ENCODE data around the gene GPAT2.
"Not testable (repeated sequence)": the region's sequence is repeated elsewhere in the genome, so short reads cannot be mapped to it uniquely, and the experiment has no call there.

GPAT2 gene

GRCh38 chr2:96022701-96023447 lies 11.8 kb downstream of the GPAT2 start:
- DNase-seq = not testable (repeated sequence)

- DNase-seq = not testable (repeated sequence)
Measured at GRCh38 chr2:96022126-96022525, 12.6 kb downstream of the GPAT2 start.

- not testable (repeated sequence) for DNase-seq
Measured at GRCh38 chr2:96021142-96021541, 13.6 kb downstream of the GPAT2 start.

- DNase-seq = not testable (repeated sequence)
Measured at GRCh38 chr2:96019909-96020590, 14.7 kb downstream of the GPAT2 start.

- DNase-seq = not testable (repeated sequence)
Measured at GRCh38 chr2:96016321-96016720, 18.4 kb downstream of the GPAT2 start.

GRCh38 chr2:96012792-96013264 lies 21.9 kb downstream of the GPAT2 start:
- not testable (repeated sequence) for DNase-seq

GRCh38 chr2:96012086-96012791 lies 22.5 kb downstream of the GPAT2 start:
- not testable (repeated sequence) for DNase-seq

GRCh38 chr2:96011129-96011455 lies 23.6 kb downstream of the GPAT2 start:
- DNase-seq = not testable (repeated sequence)

DNA sequence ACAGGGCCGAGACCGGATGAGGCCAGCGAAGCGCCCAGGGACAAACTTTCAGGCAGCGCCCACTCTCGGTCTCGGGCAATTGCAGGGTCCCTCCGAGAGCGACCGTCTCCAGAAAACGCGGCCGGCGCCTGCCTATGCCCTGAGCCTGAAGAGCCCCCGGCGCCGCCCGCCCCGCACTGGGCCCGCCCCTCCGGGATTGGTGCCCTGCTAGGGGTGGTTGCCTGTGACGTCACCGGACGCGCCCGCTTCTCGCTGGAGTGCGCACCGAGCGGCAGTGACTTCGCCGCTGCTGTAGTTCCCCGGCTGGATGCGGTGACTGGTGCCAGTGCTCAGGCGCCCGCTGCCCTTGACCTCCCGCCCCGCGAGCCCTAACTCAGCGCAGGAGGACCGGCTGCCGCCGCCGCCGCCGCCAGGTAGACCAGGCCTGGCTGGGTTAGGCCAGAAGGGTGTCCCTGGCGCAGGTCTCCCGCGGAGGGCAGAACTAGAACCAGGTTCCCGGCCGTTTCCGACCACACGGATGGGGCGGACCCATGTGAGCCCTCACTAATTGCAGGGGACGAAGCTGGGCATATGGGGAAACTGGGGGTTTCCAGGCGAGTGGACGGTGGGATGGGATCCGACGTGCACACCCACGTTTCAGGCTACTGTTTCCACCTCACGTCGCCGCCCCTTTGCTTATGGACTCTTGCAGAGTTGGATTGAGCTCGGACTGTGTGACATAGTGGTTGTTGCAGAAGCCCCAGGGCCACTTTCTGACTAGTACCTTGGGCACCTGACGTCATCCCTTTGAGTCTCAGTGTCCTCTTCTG lies 24.2 kb downstream of the GPAT2 start:
- not testable (repeated sequence) for DNase-seq

- DNase-seq = not testable (repeated sequence)
Measured at GRCh38 chr2:96009833-96010232, 24.9 kb downstream of the GPAT2 start.

GRCh38 chr2:96008051-96008450 lies 26.7 kb downstream of the GPAT2 start:
- not testable (repeated sequence) for DNase-seq

GRCh38 chr2:96006248-96006647 lies 28.5 kb downstream of the GPAT2 start:
- DNase-seq = not testable (repeated sequence)

- not testable (repeated sequence) for DNase-seq
Measured at GRCh38 chr2:95992520-95993272, 42.0 kb downstream of the GPAT2 start.

- DNase-seq = not testable (repeated sequence)
Measured at GRCh38 chr2:95992102-95992501, 42.6 kb downstream of the GPAT2 start.

DNA sequence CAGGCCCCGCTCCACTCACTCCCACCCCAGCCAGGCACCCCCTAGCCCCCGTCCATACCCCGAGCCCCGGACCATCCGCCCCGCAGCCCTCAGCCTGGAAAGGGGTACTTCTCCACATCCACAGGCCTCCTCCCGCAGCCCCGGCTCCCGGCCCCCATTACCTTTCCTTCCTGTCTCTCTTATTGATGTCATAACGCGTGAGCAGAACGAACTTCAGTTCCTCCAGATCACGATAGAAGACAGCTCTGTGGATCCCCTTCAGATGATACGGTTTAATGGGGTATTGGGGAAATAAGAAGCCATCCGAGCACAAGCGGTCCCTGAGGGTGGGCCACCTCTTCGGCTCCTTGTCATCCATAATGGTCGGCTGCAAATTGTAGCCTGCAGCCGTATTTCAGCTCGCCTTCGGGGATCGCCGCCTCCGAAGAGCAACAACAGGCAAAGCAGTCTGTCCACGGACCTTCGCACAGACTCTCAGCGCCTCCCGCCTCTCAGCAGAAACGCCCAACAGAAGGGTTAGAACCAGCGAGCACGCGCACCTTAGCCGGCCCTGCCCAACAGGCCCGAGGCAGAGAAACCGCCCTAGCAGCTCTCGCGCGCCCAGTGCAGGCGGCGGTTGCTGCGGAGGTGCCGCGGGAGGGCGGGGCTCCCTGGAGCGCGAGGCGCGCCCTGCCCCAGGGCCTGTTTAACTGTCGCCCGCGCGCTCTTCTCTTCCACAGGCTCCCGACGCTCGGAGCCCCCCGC lies 43.2 kb downstream of the GPAT2 start, which contains the start of gene ANKRD36C:
ANKRD36C (minus strand) TSS at position 474 of the 744 bp plus-strand sequence; CDS start at position 358, 116 bp downstream.
- not testable (repeated sequence) for DNase-seq

DNA sequence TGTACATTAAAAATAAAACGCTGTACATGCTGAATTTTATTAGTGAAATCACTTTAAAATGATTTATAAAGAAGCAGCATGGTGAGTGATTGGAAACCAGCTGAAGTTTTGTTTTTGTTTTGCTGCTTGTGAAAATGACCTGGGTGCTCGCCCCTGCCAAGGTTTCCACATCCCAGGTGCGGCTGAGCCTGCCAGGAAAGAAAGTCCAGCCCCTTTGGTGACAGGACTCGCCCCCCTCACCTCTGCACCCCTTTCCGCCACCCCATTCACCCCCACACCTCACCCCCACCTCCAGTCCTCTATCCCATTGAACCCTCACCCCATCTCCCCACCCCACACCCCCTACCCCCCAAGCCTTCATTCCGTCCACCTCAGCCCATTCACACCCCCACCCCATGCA lies 43.8 kb downstream of the GPAT2 start:
- DNase-seq = not testable (repeated sequence)
